Liver (tissue), 3 donors: ENCODE measurements around the gene KIF26A.

ENCODE experiments used
- CTCF ChIP-seq: fragments of 150-350 bp; IDR thresholded peaks from 2 replicates; pipeline ENCODE4 v1.5.1; 2017; ENCODE audit warnings: improper control_type of control experiment, low read depth, low read length; ENCODE audit not compliant: missing input control
- EGR1 ChIP-seq, 2 donors: IDR thresholded peaks; 2 replicates each; pipeline ENCODE4 v1.6.1; 2016 to 2018; ENCODE audit warnings: antibody characterized with exemption in 2 of 2, low read depth in 2 of 2
- HNF4A ChIP-seq, 2 donors: conservative IDR thresholded peaks; 2 replicates each; pipeline ENCODE4 v1.6.1; 2016; ENCODE audit warnings: antibody characterized with exemption in 2 of 2, mild to moderate bottlenecking in 2 of 2
- NR2F2 ChIP-seq: IDR thresholded peaks from 2 replicates; pipeline ENCODE4 v1.6.1; 2016; ENCODE audit warnings: antibody characterized with exemption
- REST ChIP-seq: IDR thresholded peaks from 2 replicates; pipeline ENCODE4 v1.6.1; 2016; ENCODE audit warnings: antibody characterized with exemption, mild to moderate bottlenecking
- RXRA ChIP-seq, 2 donors: IDR thresholded peaks; 2 replicates each; pipeline ENCODE4 v1.6.1; 2017 to 2018; ENCODE audit warnings: antibody characterized with exemption in 2 of 2, mild to moderate bottlenecking in 1 of 2
- SP1 ChIP-seq: IDR thresholded peaks from 2 replicates; pipeline ENCODE4 v1.6.1; 2018; ENCODE audit warnings: antibody characterized with exemption, mild to moderate bottlenecking
- TAF1 ChIP-seq: conservative IDR thresholded peaks from 2 replicates; pipeline ENCODE4 v1.6.1; 2016; ENCODE audit warnings: antibody characterized with exemption, mild to moderate bottlenecking
- YY1 ChIP-seq: IDR thresholded peaks from 2 replicates; pipeline ENCODE4 v1.6.1; 2016; ENCODE audit warnings: antibody characterized with exemption, mild to moderate bottlenecking
- ZBTB33 ChIP-seq: IDR thresholded peaks from 2 replicates; pipeline ENCODE4 v1.6.1; 2016; ENCODE audit warnings: antibody characterized with exemption
- TF ChIP-seq, protein P1 (sequence below): IDR thresholded peaks from 2 replicates; pipeline ENCODE4 v1.6.1; 2016; ENCODE audit warnings: antibody characterized with exemption
- donor health status: healthy.
- donor health status: healthy.

GRCh38 chr14:104158827-104159798 lies 20.7 kb downstream of the KIF26A start:
- TF ChIP-seq CTCF (no peak), TAF1 (no peak), SP1 (no peak), YY1 (no peak), EGR1 (IDR thresholded peaks at IDR 0.05; ENCODE audit: low read depth in 2 of 2) (no peak), NR2F2 (no peak), REST (no peak), ZBTB33 (no peak), HNF4A (conservative IDR thresholded peaks at IDR 0.05) (no peak), RXRA (IDR thresholded peaks at IDR 0.05) (no peak)
- TF ChIP-seq, protein P1, sequence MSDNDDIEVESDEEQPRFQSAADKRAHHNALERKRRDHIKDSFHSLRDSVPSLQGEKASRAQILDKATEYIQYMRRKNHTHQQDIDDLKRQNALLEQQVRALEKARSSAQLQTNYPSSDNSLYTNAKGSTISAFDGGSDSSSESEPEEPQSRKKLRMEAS = no peak
